ENCODE data around the gene EDC4.

EDC4 gene

GRCh38 chr16:67842509-67843342 is 30.1 kb upstream of the EDC4 start:
- ATAC-seq (ENCODE audit: low read depth) (peak; percentile 21), DNase-seq (ENCODE audit: low spot score in 2 of 2) (peak; percentile 51 to 62)
- Mint-ChIP-seq H3K27me3 (peaks cover 2% of the 10 kb centered on the region), H3K36me3 (peaks cover 1% of the 10 kb centered on the region), H3K9me3 (no peaks in the 10 kb centered on the region), H3K27ac (peak overlapping the region; percentile 88), H3K4me1 (peaks cover 23% of the 10 kb centered on the region), H3K4me3 (peak overlapping the region; percentile 95)

DNA sequence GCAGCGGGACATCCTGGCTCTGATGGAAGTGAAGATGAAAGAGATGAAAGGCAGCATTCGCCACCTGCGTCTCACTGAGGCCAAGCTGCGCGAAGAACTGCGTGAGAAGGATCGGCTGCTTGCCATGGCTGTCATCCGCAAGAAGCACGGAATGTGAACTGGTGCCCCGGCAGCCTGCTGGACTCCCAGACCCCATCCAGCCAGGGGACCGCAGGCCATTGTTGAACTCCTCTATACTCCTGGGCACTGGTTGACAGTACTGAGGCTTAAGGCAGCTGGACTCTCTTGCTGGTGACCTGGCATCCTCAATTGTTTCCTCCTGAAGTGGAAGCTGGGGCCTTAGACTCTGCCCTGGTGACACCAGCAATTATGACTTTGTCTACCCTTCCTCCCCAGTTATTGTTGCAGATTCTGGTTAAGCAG is 29.5 kb upstream of the EDC4 start:
- no peak for ATAC-seq (ENCODE audit: low read depth)
- no peaks in the 10 kb centered on the region for H3K36me3 Mint-ChIP-seq
- H3K9me3 Mint-ChIP-seq = no peaks in the 10 kb centered on the region
- H3K27ac Mint-ChIP-seq = peak overlapping the region; percentile 88
- H3K4me1 Mint-ChIP-seq = peaks cover 23% of the 10 kb centered on the region
- H3K27me3 Mint-ChIP-seq = no peaks in the 10 kb centered on the region
- H3K4me3 Mint-ChIP-seq = peak overlapping the region; percentile 95
- DNase-seq (ENCODE audit: low spot score in 2 of 2) = no peak

DNA sequence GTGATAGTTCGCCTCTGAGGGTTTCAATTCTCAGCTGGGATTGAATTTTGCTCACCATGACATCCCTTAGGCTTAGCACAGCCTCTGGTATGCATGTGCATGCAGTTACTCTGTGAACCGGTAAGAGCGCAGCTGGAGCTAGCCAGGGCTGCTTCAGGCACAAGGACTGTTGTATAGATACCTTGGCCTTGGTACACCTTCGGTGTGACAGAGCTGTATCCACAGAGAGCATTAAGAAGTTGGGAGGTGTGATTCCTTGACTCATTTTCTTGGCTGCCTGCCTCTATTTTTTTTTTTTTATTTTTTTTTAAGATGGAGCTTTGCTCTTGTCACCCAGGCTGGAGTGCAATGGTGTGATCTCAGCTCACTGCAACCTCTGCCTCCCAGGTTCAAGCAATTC is 28.4 kb upstream of the EDC4 start:
- DNase-seq (ENCODE audit: low spot score in 2 of 2) (no peak), ATAC-seq (ENCODE audit: low read depth) (no peak)
- Mint-ChIP-seq H3K36me3 (no peaks in the 10 kb centered on the region), H3K4me1 (peaks cover 26% of the 10 kb centered on the region), H3K9me3 (no peaks in the 10 kb centered on the region), H3K27ac (no peak overlapping the region), H3K4me3 (peak overlapping the region; percentile 29), H3K27me3 (no peaks in the 10 kb centered on the region)

DNA sequence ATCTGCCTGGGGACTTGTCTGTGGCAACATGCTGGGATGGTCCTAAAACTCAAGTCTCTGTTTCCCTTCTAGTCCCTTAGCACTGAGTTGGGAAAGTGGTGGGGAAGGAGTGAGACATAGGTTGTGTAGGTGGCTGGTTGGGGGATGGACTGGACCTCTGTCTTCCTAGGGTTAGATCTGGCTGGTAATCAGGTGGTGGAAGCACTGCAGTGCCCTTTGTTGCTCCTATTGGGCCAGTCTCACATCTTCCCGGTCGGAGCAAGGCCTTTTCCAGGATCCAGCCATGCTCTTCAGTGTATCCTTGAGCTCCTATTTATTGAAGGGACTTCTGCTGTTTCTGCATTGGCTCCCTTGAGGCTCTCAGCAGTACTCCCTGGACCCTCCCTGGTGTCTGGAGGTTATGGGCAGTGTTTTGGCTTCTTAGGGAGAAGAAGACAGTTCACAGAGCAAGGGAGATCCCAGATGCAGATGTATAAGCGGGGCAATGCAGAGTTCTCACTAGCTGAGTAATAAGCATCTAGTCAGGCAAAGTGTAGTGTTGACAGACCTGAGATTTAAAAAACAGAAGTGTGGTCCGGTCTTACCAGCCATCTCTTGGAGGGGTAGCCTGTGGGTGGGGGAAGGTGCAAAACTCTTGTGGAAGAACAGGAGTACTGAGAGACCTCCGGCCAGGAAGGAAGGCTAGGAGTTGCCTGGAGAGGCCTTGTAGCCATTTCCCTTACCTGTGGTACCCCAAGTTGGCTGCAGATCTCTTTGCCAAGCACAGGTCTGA is 27.4 kb upstream of the EDC4 start:
- ATAC-seq (ENCODE audit: low read depth) = no peak
- no peaks in the 10 kb centered on the region for H3K27me3 Mint-ChIP-seq
- peaks cover 26% of the 10 kb centered on the region for H3K4me1 Mint-ChIP-seq
- DNase-seq (ENCODE audit: low spot score in 2 of 2) = no peak
- peak overlapping the region; percentile 88 for H3K27ac Mint-ChIP-seq
- H3K36me3 Mint-ChIP-seq = no peaks in the 10 kb centered on the region
- peak overlapping the region; percentile 90 for H3K4me3 Mint-ChIP-seq
- no peaks in the 10 kb centered on the region for H3K9me3 Mint-ChIP-seq

- Mint-ChIP-seq H3K27me3 (no peaks in the 10 kb centered on the region), H3K27ac (peak overlapping the region; percentile 88), H3K4me1 (peaks cover 26% of the 10 kb centered on the region), H3K9me3 (no peaks in the 10 kb centered on the region), H3K4me3 (peak overlapping the region; percentile 90), H3K36me3 (no peaks in the 10 kb centered on the region)
- DNase-seq (ENCODE audit: low spot score in 2 of 2) (no peak), ATAC-seq (ENCODE audit: low read depth) (no peak)
These were observed 26.9 kb upstream of the EDC4 start for GRCh38 chr16:67846063-67846319.

- ATAC-seq (ENCODE audit: low read depth) = peak; percentile 67
- peak within 1 kb of the TSS; percentile 90 for H3K4me3 Mint-ChIP-seq
- peaks cover 25% of the 10 kb centered on the region for H3K4me1 Mint-ChIP-seq
- peak; percentile 95 to 97 for DNase-seq (ENCODE audit: low spot score in 2 of 2)
- H3K27ac Mint-ChIP-seq = peak within 1 kb of the TSS; percentile 88
- no peaks in the 10 kb centered on the region for H3K9me3 Mint-ChIP-seq
- H3K27me3 Mint-ChIP-seq = no peaks in the 10 kb centered on the region
- no peaks in the 10 kb centered on the region for H3K36me3 Mint-ChIP-seq
These were observed 26.4 kb upstream of the EDC4 start, which contains the start of gene NUTF2 for GRCh38 chr16:67846320-67847063. Gene NUTF2, plus strand, starts transcription at chr16:67846933. Its CDS starts 18,198 bp downstream, at chr16:67865131.

DNA sequence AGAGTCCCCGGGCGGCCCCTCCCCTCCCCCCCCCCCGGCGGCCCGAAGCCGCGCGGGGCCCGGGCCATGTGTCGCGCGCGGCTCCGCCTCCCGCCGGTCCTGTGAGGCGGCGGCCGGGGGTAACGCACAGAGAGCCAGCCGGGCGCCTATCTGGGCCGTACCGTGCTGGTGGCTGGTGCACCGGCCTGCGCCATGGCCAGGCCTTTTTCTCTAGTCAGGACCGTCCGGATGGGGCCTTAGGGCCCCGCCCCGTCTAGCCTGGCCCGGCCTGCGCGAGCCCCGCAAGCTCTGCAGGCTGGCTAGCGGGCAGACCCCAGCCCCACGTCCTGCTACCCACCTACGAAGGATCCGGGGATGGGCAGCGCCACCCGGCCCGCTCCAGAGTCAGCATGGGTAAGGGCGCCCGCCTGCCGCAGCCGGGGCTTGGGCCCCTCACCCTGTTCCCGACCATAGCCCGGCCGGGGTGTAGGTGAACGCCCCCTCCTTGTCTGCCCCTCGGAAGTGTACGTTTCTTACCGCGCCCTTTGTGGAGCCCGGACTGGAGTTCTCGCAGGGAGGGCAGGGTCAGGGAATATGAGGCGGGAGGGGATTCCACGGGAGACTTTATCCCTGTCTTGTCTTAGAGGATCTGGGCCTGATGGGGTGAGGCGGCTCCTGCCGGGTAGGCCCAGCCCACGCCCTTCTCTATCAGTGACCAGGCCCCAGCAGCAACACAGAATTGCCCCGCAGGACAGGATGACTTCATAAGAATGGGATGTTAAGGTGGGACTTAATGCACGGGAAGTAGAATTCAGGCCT is 25.6 kb upstream of the EDC4 start, which contains the start of gene CENPT:
Gene CENPT, minus strand, starts transcription at position 630 of the 798 bp plus-strand sequence. CDS start 13,834 bp downstream, outside the sequence.
- ATAC-seq (ENCODE audit: low read depth) = peak; percentile 57
- Mint-ChIP-seq H3K4me3 (peak within 1 kb of the TSS; percentile 90), H3K27me3 (no peaks in the 10 kb centered on the region), H3K4me1 (peaks cover 25% of the 10 kb centered on the region), H3K9me3 (no peaks in the 10 kb centered on the region), H3K36me3 (no peaks in the 10 kb centered on the region), H3K27ac (peak within 1 kb of the TSS; percentile 88)
- no peak for DNase-seq (ENCODE audit: low spot score in 2 of 2)

DNA sequence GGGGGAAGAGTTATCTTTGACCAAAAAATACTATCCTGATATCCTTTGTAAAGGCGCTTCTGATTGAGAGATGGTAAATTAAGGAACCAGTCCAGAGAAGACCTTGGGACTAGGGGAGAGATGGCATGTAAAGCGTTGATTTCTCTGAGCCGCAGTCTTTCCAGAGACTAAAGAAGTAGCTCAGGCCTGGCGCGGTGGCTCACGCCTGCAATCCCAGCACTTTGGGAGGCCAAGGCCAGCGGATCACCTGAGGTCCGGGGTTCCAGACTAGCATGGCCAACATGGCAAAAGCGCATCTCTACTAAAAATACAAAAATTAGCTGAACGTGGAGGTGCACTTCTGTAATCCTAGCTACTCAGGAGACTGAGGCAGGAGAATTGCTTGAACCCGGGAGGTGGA is 24.7 kb upstream of the EDC4 start:
- Mint-ChIP-seq H3K4me1 (peaks cover 25% of the 10 kb centered on the region), H3K27ac (no peak overlapping the region), H3K4me3 (peak overlapping the region; percentile 79), H3K27me3 (no peaks in the 10 kb centered on the region), H3K36me3 (no peaks in the 10 kb centered on the region), H3K9me3 (no peaks in the 10 kb centered on the region)
- DNase-seq (ENCODE audit: low spot score in 2 of 2) (no peak), ATAC-seq (ENCODE audit: low read depth) (no peak)

DNA sequence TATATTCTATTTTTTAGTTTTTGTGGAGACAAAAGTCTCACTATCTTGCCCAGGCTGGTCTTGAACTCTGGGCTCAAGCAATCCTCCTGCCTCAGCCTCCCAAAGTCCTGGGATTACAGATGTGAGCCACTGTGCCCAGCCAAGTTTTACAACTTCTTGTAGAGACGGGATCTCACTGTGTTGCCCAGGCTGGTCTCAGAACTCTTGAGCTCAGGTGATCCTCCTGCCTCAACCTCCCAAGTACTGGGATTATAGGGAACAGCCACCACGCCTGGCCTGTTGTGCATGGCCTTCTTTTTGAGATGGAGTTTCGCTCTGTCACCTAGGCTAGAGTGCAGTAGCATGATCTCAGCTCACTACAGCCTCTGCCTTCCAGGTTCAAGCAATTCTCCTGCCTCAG is 19.2 kb upstream of the EDC4 start:
- DNase-seq (ENCODE audit: low spot score in 2 of 2) (no peak), ATAC-seq (ENCODE audit: low read depth) (no peak)
- no peak overlapping the region for H3K4me3 Mint-ChIP-seq
- no peak overlapping the region for H3K27ac Mint-ChIP-seq
- no peaks in the 10 kb centered on the region for H3K9me3 Mint-ChIP-seq
- H3K36me3 Mint-ChIP-seq = no peaks in the 10 kb centered on the region
- H3K4me1 Mint-ChIP-seq = peaks cover 22% of the 10 kb centered on the region
- no peaks in the 10 kb centered on the region for H3K27me3 Mint-ChIP-seq

DNA sequence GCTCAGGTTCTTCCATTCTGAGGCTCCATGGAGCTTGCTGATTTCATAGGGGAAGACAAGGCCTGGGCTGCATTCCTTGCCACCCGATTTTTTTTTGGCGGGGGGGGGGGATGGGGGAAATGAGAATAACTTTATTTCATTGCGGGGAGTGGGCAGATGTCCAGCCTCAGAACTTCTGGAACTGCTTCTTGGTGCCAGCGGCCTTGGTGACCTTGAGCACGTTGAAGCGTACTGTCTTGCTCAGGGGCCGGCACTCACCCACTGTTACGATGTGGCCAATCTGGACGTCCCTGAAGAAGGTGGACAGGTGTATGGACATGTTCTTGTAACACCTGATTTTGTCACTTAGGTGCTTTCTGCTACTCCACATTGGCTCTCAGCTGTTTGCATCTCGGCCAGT is 17.1 kb upstream of the EDC4 start:
- Mint-ChIP-seq H3K27me3 (no peaks in the 10 kb centered on the region), H3K27ac (no peak overlapping the region), H3K4me3 (no peak overlapping the region), H3K36me3 (no peaks in the 10 kb centered on the region), H3K4me1 (peaks cover 19% of the 10 kb centered on the region), H3K9me3 (no peaks in the 10 kb centered on the region)
- no peak for ATAC-seq (ENCODE audit: low read depth)
- DNase-seq (ENCODE audit: low spot score in 2 of 2) = no peak

DNA sequence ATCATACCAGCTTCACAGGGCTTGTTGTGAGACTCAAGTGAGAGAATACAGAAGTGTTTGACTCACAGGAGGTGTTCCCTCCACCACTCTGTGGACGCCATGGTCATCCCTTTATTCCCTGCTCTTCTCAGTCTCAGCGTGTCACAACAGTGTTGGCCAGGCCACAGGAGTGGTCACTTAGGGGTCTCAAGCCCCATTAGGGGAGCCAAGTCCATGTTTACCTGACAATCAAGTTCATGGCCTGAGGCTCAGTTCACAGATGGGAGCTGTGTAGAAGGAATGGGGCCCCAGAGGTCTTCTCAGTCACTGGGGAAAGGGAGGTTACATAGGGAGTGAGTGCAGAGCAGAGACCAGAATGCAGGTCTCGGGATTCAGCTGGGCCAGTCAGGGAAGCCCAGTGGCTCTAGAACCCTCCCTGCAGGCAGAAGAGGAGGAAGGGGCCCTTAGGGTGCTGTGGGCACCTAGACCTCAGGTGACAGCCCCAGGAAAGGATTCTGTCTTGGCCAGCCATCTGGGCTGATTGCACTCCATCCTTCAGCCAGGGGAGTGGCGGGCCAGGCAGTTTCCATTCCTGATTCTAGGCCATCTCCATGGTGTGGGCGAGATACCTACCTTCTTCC is 15.8 kb upstream of the EDC4 start:
- Mint-ChIP-seq H3K4me1 (peaks cover 24% of the 10 kb centered on the region), H3K9me3 (no peaks in the 10 kb centered on the region), H3K4me3 (no peak overlapping the region), H3K36me3 (no peaks in the 10 kb centered on the region), H3K27me3 (no peaks in the 10 kb centered on the region), H3K27ac (no peak overlapping the region)
- DNase-seq (ENCODE audit: low spot score in 2 of 2) (no peak), ATAC-seq (ENCODE audit: low read depth) (no peak)

- Mint-ChIP-seq H3K9me3 (no peaks in the 10 kb centered on the region), H3K27ac (peak overlapping the region; percentile 17), H3K36me3 (no peaks in the 10 kb centered on the region), H3K27me3 (no peaks in the 10 kb centered on the region), H3K4me3 (no peak overlapping the region), H3K4me1 (peaks cover 24% of the 10 kb centered on the region)
- DNase-seq (ENCODE audit: low spot score in 2 of 2) (no peak), ATAC-seq (ENCODE audit: low read depth) (no peak)
These were observed 15.2 kb upstream of the EDC4 start for GRCh38 chr16:67857547-67858233.

GRCh38 chr16:67858500-67858899 is 14.4 kb upstream of the EDC4 start:
- ATAC-seq (ENCODE audit: low read depth) = no peak
- peaks cover 24% of the 10 kb centered on the region for H3K4me1 Mint-ChIP-seq
- no peak overlapping the region for H3K4me3 Mint-ChIP-seq
- H3K27ac Mint-ChIP-seq = peak overlapping the region; percentile 17
- no peaks in the 10 kb centered on the region for H3K9me3 Mint-ChIP-seq
- H3K27me3 Mint-ChIP-seq = no peaks in the 10 kb centered on the region
- no peaks in the 10 kb centered on the region for H3K36me3 Mint-ChIP-seq
- DNase-seq (ENCODE audit: low spot score in 2 of 2) = no peak

Measured in memory B cell (primary cell).